K562 (cell line): ENCODE measurements around the gene SERPINA1. TPM values are rescaled to one million over a fixed set of nuclear protein-coding genes. Genes with fewer than 3 reads are reported as not detected.

Experiments used
- ATAC-seq: fragments of 200-7000 bp; cut with Tn5 transposase; 3 replicates; pipeline ENCODE4 v1.9.1; 2020; ENCODE audit warnings: moderate library complexity
- BruUV-seq: library from RNA; stranded (reverse); fragments of 400-500 nt; replicated peaks from 2 replicates; lab custom pipeline; 2021; lab: Mats Ljungman, UMichigan
- CTCF ChIA-PET: fragments of 300-600 bp; formaldehyde crosslinking; extraction: SDS; loops from one replicate; lab custom pipeline; 2021; ENCODE audit warnings: low intra/inter-chr PET ratio; lab: Yijun Ruan, JAX
- POLR2A ChIA-PET: fragments of 300-600, 350-650 bp; sonication (Branson Sonifier 250); formaldehyde crosslinking; extraction: SDS; loops from one replicate; lab custom pipeline; 2021; ENCODE audit warnings: antibody characterized with exemption, inconsistent platforms; lab: Yijun Ruan, JAX
- DNase-seq, 4 experiments: peaks; one replicate each; pipeline versions ENCODE4 v3.0.0 to v3.0.0-alpha.2; 2011 to 2018; ENCODE audit warnings: low spot score in 3 of 4, mixed read lengths in 3 of 4; ENCODE audit errors: extremely low read depth in 1 of 4
- FAIRE-seq: peaks from 2 replicates; lab custom pipeline; 2011; peaks lifted over from hg19 to GRCh38; lab: Jason Lieb, UNC
- H2AFZ ChIP-seq: 2 replicates; pipeline ENCODE4 v1.6.0; 2011; ENCODE audit warnings: low read depth, low read length, control low read depth, inconsistent platforms
- H3K27ac ChIP-seq: fragments of 200-600 bp; 3 replicates; pipeline ENCODE4 v1.8.0; 2011; ENCODE audit warnings: low read depth, mild to moderate bottlenecking, control low read depth, inconsistent platforms, low read length, moderate library complexity, mixed read lengths; ENCODE audit errors: extremely low read depth
- H3K27me3 ChIP-seq, 2 experiments: fragments of 300-600 bp in 1 of 2; 2 replicates in 1 of 2; 3 replicates in 1 of 2; pipeline versions ENCODE4 v1.6.0 to v1.8.0; 2011; ENCODE audit warnings: inconsistent platforms in 2 of 2, low read length in 2 of 2, mild to moderate bottlenecking in 1 of 2, mixed read lengths in 1 of 2, moderate library complexity in 1 of 2; ENCODE audit not compliant: control insufficient read depth in 2 of 2, insufficient read depth in 2 of 2
- H3K36me3 ChIP-seq: fragments of 300-600 bp; 3 replicates; pipeline ENCODE4 v1.8.0; 2011; ENCODE audit warnings: mild to moderate bottlenecking, low read length, inconsistent platforms; ENCODE audit not compliant: control insufficient read depth, insufficient read depth
- H3K4me1 ChIP-seq, 2 experiments: fragments of 200-600 bp in 1 of 2; replicated peaks in 1 of 2; 2 replicates in 1 of 2; 3 replicates in 1 of 2; pipeline versions ENCODE4 v1.5.1 to v1.8.0; 2011; ENCODE audit warnings: inconsistent platforms in 2 of 2, low read length in 2 of 2, mild to moderate bottlenecking in 1 of 2, mixed read lengths in 1 of 2, moderate library complexity in 1 of 2; ENCODE audit not compliant: control insufficient read depth in 2 of 2, insufficient read depth in 2 of 2
- H3K4me2 ChIP-seq: 2 replicates; pipeline ENCODE4 v1.6.1; 2011; ENCODE audit warnings: low read length, control low read depth, inconsistent platforms, mixed read lengths; ENCODE audit not compliant: insufficient read depth
- H3K4me3 ChIP-seq: fragments of 200-600 bp; sonication (generic), shearing (Covaris generic); 2 replicates; pipeline ENCODE4 v1.5.1; 2016; ENCODE audit warnings: control low read depth, inconsistent platforms
- H3K79me2 ChIP-seq: fragments of 200-600 bp; 3 replicates; pipeline ENCODE4 v1.8.0; 2011; ENCODE audit warnings: low read length, inconsistent platforms; ENCODE audit not compliant: control insufficient read depth, insufficient read depth
- H3K9ac ChIP-seq, 2 experiments: 2 replicates each; pipeline versions ENCODE4 v1.6.0 to v1.6.1; 2011; ENCODE audit warnings: low read depth in 2 of 2, low read length in 2 of 2, control low read depth in 1 of 2, inconsistent platforms in 1 of 2, mild to moderate bottlenecking in 1 of 2, mixed read lengths in 1 of 2; ENCODE audit not compliant: insufficient read depth in 1 of 2
- H3K9me1 ChIP-seq: one replicate; pipeline ENCODE4 v1.6.0; 2011; ENCODE audit warnings: inconsistent platforms, mild to moderate bottlenecking, low read length, moderate library complexity; ENCODE audit not compliant: control insufficient read depth, insufficient read depth
- H3K9me3 ChIP-seq: replicated peaks from 2 replicates; pipeline ENCODE4 v1.5.1; 2011; ENCODE audit warnings: low read depth, low read length, inconsistent platforms; ENCODE audit not compliant: control insufficient read depth, insufficient read depth
- H4K20me1 ChIP-seq: replicated peaks from 2 replicates; pipeline ENCODE4 v1.6.1; 2011; ENCODE audit warnings: low read length, inconsistent platforms, mixed read lengths; ENCODE audit not compliant: control insufficient read depth, insufficient read depth
- MEF2D ChIP-seq: conservative IDR thresholded peaks from 2 replicates; pipeline ENCODE4 v1.6.1; 2016; ENCODE audit warnings: low read depth, missing genetic modification characterization, missing compliant biosample characterization
- RBM25 ChIP-seq: fragments of 200-400 bp; formaldehyde crosslinking; IDR thresholded peaks from 2 replicates; pipeline ENCODE4 v1.6.1; 2018; ENCODE audit warnings: low read length, low read depth, moderate library complexity; ENCODE audit not compliant: severe bottlenecking
- WGBS: fragments of 100-300 bp; shearing (Covaris generic); methylation state at CpG from one replicate; pipeline ENCODE4 v1.1.6; 2016; ENCODE audit warnings: low coverage, mixed read lengths; ENCODE audit not compliant: insufficient coverage; ENCODE audit errors: missing lambda C conversion rate; 5-methylcytosine and 5-hydroxymethylcytosine counted together
- in situ Hi-C: fragments of 300-500 bp; cut with MboI; formaldehyde crosslinking; loops from 4 replicates; pipeline ENCODE4 v1.15.0; 2018; ENCODE audit warnings: inconsistent platforms, mixed read lengths
- intact Hi-C: fragments of 100-400 bp; cut with micrococcal nuclease; formaldehyde crosslinking; loops from 2 replicates; pipeline ENCODE4 v1.14.2; 2022
- polyA plus RNA-seq, 8 experiments: library from polyadenylated mRNA; depleted of rRNA in 4 of 8; stranded (reverse) in 5 of 8; unstranded in 3 of 8; fragments of >200 nt; fragmentation: Nextera tagmentation in 2 of 8; fragmentation: Illumina TruSeq in 1 of 8; extraction: Ambion mirVana in 2 of 8; extraction: Trizol in 1 of 8; gene quantifications; 2 replicates each; pipeline versions ENCODE4 v1.2.1 to v1.2.3, GENCODE V29; 2011 to 2014; ENCODE audit warnings: inconsistent platforms in 1 of 8, missing spikeins in 1 of 8
- total RNA-seq, 7 experiments: library from RNA; depleted of rRNA in 6 of 7; stranded (reverse); fragments of >200 nt in 6 of 7; fragmentation: Illumina TruSeq in 2 of 7; extraction: Trizol in 2 of 7; gene quantifications; 2 replicates each; pipeline versions ENCODE4 v1.2.1 to v1.2.3, GENCODE V29; 2011 to 2021; ENCODE audit warnings: low replicate concordance in 1 of 7
- TF ChIP-seq, protein P1 (sequence below): fragments of 250-450 bp; sonication (Bioruptor Pico); IDR thresholded peaks from 2 replicates; pipeline ENCODE4 v1.9.0; 2021; ENCODE audit warnings: mild to moderate bottlenecking

Gene SERPINA1
- total and polyA plus RNA-seq, 9 of the 15 experiments (the other 6 are each of a cell fraction or from before 2014, with no cell fraction given) = 4.1 TPM; not detected in 8

DNA sequence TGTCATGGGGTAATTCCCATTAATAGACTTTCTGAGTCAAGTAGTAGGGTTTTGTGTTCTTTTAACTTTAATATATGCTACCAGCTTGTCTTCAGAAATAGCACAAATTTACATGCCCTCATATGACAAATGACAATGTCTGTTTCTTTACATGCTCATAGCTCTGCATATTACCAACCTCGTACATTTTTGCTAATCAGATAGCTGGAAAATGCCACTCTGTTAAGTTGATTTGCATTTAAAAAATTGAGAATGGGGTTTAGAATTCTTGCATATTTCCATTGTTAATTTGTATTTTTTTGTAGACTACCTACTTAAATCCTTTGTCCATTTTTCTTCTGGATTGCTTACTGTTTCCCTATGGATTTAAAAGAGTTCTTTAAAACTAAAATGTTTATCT is 31.2 kb downstream of the SERPINA1 start:
- WGBS = 0% methylated on average over 1 of the region's 1 CpG
- H3K4me3 ChIP-seq = no peak overlapping the region
- H4K20me1 ChIP-seq = no peaks in the 10 kb centered on the region
- H3K27me3 ChIP-seq = no peaks in the 10 kb centered on the region
- H3K9ac ChIP-seq = no peak overlapping the region
- ChIA-PET POLR2A (no interaction called here), CTCF (no interaction called here)
- H3K79me2 ChIP-seq = no peaks in the 10 kb centered on the region
- H3K27ac ChIP-seq = no peak overlapping the region
- intact Hi-C loops = no loop called here
- TF ChIP-seq MEF2D (tag) = no peak
- BruUV-seq = no TSS peak
- H3K9me3 ChIP-seq = no peaks in the 10 kb centered on the region
- in situ Hi-C loops = no loop called here
- ATAC-seq (no peak), FAIRE-seq (no peak), DNase-seq (no peak)
- H3K4me1 ChIP-seq = no peaks in the 10 kb centered on the region
- H2AFZ ChIP-seq = no peak overlapping the region
- H3K36me3 ChIP-seq = no peaks in the 10 kb centered on the region
- no peak overlapping the region for H3K4me2 ChIP-seq
- H3K9me1 ChIP-seq = no peaks in the 10 kb centered on the region

DNA sequence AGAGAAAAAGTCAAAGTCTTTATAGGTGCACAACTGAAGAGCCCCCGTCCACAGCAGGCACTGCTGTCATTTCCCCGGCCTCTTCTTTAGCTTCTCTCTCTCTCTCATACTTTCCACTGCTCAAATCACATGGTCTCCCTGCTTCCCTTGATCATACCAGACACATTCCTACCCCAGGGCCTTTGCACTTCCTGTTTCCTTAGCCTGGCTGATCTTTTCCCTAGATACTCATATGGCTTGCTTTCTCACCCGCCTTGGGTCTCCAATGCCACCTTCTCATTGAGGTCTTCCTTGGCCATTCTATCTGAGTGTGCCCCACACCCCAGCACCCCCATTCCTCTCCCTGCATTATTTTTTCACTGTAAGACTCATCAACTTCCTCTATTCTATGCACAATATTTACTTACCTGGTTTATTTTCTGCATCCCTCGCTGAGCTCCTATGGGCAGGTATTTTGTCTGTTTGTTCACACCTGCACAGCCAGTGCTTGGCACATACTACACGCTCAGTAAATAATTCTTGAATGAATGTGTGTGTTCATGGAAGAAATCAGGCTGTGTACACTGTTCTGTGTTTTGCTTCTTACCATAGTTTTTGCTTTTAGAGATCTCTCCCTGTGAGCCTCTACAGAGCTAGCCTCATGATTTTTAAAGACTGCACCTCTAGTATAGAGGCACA is 31.9 kb downstream of the SERPINA1 start:
- CTCF ChIA-PET = no interaction called here
- no peak for ATAC-seq
- intact Hi-C loops = no loop called here
- Histone ChIP-seq H4K20me1 (no peaks in the 10 kb centered on the region), H3K9me1 (no peaks in the 10 kb centered on the region), H3K4me3 (no peak overlapping the region), H3K9ac (no peak overlapping the region), H3K9me3 (no peaks in the 10 kb centered on the region), H2AFZ (no peak overlapping the region), H3K4me1 (no peaks in the 10 kb centered on the region), H3K36me3 (no peaks in the 10 kb centered on the region), H3K4me2 (no peak overlapping the region), H3K27me3 (no peaks in the 10 kb centered on the region), H3K79me2 (no peaks in the 10 kb centered on the region), H3K27ac (no peak overlapping the region)
- TF ChIP-seq, protein P1, sequence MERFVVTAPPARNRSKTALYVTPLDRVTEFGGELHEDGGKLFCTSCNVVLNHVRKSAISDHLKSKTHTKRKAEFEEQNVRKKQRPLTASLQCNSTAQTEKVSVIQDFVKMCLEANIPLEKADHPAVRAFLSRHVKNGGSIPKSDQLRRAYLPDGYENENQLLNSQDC (CRISPR knock-in tag) = no peak
- TF ChIP-seq RBM25 = peak; percentile 26
- no peak for FAIRE-seq
- BruUV-seq = no TSS peak
- in situ Hi-C loops = no loop called here
- no peak for DNase-seq
- WGBS = 0% methylated on average over 5 of the region's 5 CpGs
- POLR2A ChIA-PET = no interaction called here
